GM19455 (cell line): ENCODE measurements around the gene SESN1.
"Not testable (repeated sequence)": the region's sequence is repeated elsewhere in the genome, so short reads cannot be mapped to it uniquely, and the experiment has no call there.

Experiments
- ATAC-seq: cut with Tn5 transposase; IDR thresholded peaks from one replicate; pipeline ENCODE4 v1.9.1; 2021; ENCODE audit not compliant: unreplicated experiment

SESN1 gene

GRCh38 chr6:109094416-109095035 is at the start of gene SESN1:
Gene SESN1 (minus strand): TSS chr6:109094846. CDS start chr6:109094073, 773 bp downstream.
- peak; percentile 72 for ATAC-seq

- ATAC-seq: no peak
These were observed 48.5 kb upstream of the SESN1 start for GRCh38 chr6:109143191-109143590.

GRCh38 chr6:109142067-109142466 is 47.4 kb upstream of the SESN1 start:
- not testable (repeated sequence) for ATAC-seq

- no peak for ATAC-seq
These were observed 44.5 kb upstream of the SESN1 start for GRCh38 chr6:109139109-109139508.

GRCh38 chr6:109136530-109136929 is 41.9 kb upstream of the SESN1 start:
- not testable (repeated sequence) for ATAC-seq

- not testable (repeated sequence) for ATAC-seq
These were observed 41.4 kb upstream of the SESN1 start for GRCh38 chr6:109136039-109136438.

GRCh38 chr6:109135600-109135999 is 41.0 kb upstream of the SESN1 start:
- not testable (repeated sequence) for ATAC-seq

- no peak for ATAC-seq
These were observed 35.4 kb upstream of the SESN1 start for GRCh38 chr6:109130065-109130464.

GRCh38 chr6:109125504-109125903 is 30.9 kb upstream of the SESN1 start:
- ATAC-seq: no peak

GRCh38 chr6:109124219-109124618 is 29.6 kb upstream of the SESN1 start:
- ATAC-seq: no peak

GRCh38 chr6:109121411-109121810 is 26.8 kb upstream of the SESN1 start:
- no peak for ATAC-seq

GRCh38 chr6:109118871-109119354 is 24.3 kb upstream of the SESN1 start:
- no peak for ATAC-seq

GRCh38 chr6:109118337-109118736 is 23.7 kb upstream of the SESN1 start:
- no peak for ATAC-seq

- ATAC-seq: no peak
These were observed 22.8 kb upstream of the SESN1 start for GRCh38 chr6:109117346-109118035.

- not testable (repeated sequence) for ATAC-seq
These were observed 18.0 kb upstream of the SESN1 start for GRCh38 chr6:109112663-109113062.

- ATAC-seq: not testable (repeated sequence)
These were observed 15.0 kb upstream of the SESN1 start for GRCh38 chr6:109109663-109110062.

- no peak for ATAC-seq
These were observed 11.0 kb upstream of the SESN1 start for GRCh38 chr6:109105681-109106080.

GRCh38 chr6:109104512-109104911 is 9.9 kb upstream of the SESN1 start:
- ATAC-seq: no peak

GRCh38 chr6:109103942-109104341 is 9.3 kb upstream of the SESN1 start:
- ATAC-seq: no peak

- ATAC-seq: no peak
These were observed 8.1 kb upstream of the SESN1 start for GRCh38 chr6:109102762-109103161.

GRCh38 chr6:109097661-109098060 is 3.0 kb upstream of the SESN1 start:
- ATAC-seq: no peak

GRCh38 chr6:109096208-109096607 is 1.6 kb upstream of the SESN1 start:
- no peak for ATAC-seq

GRCh38 chr6:109095835-109096084 is 1.1 kb upstream of the SESN1 start:
- no peak for ATAC-seq
